ENCODE measurements around the gene MTHFD2L.

DNA sequence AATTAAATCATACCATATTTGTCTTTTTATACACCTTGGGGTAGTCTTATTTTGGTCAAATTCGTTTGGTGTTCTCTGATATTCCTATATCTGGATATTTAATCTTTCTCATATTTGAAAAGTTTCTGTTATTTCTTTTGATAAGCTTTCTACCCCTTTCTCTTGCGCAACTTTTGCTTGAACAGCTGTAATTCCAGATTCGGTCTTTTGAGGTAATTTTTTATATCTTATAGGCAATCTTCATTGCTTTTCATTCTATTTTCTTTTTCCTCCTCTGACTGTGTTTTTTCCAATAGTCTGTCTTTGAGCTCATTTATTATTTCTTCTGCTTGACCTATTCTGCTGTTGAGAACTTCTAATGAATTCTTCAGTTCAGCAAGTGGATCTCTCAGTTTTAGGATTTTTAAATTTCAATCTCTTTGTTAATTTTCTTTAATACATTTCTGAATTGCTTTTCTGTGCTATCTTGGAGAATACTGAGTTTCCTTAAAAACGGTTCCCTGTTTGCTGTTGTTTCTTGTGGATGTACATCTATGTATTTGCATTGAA is 11.3 kb upstream of the MTHFD2L start:
- TF ChIP-seq, protein P1, sequence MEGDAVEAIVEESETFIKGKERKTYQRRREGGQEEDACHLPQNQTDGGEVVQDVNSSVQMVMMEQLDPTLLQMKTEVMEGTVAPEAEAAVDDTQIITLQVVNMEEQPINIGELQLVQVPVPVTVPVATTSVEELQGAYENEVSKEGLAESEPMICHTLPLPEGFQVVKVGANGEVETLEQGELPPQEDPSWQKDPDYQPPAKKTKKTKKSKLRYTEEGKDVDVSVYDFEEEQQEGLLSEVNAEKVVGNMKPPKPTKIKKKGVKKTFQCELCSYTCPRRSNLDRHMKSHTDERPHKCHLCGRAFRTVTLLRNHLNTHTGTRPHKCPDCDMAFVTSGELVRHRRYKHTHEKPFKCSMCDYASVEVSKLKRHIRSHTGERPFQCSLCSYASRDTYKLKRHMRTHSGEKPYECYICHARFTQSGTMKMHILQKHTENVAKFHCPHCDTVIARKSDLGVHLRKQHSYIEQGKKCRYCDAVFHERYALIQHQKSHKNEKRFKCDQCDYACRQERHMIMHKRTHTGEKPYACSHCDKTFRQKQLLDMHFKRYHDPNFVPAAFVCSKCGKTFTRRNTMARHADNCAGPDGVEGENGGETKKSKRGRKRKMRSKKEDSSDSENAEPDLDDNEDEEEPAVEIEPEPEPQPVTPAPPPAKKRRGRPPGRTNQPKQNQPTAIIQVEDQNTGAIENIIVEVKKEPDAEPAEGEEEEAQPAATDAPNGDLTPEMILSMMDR (IDR thresholded peaks at IDR 0.05): no peak
- TF ChIP-seq POLR2A (IDR thresholded peaks at IDR 0.05): no peak
